A549 treated with CORT108297 at 1 μM for 4 hours (cell line): ENCODE data around the gene PRDM7. TPM values are rescaled to one million over a fixed set of nuclear protein-coding genes. Genes with fewer than 3 reads are reported as not detected.

Experiments used
- total RNA-seq: library from RNA; stranded (reverse); fragments of 200-300 nt; extraction: Qiagen RNA extraction; gene quantifications from 5 replicates; pipeline ENCODE4 v1.2.3, GENCODE V29; 2022

PRDM7 gene
- total RNA-seq: 0.04 TPM in 1 of 5 replicates, not detected in the others

GRCh38 chr16:90077240-90077756 is at the start of gene PRDM7:
TSS of gene PRDM7 (minus strand) at chr16:90077331. CDS start at chr16:90075910, 1,421 bp downstream.

GRCh38 chr16:90018652-90019542 is 58.2 kb downstream of the PRDM7 start, which contains the start of gene DBNDD1:
TSS of gene DBNDD1 (minus strand) at chr16:90019456. CDS start at chr16:90019341, 115 bp downstream.

Other genes with a start within 250 kb of the PRDM7 start
- 5.9 to 8.8 TPM (median 8.1 TPM) in 5 replicates for gene SPIRE2, start 248.9 kb downstream of the PRDM7 start, total RNA-seq
- 67.2 to 86.3 TPM (median 80.9 TPM) in 5 replicates for gene TCF25, start 203.7 kb downstream of the PRDM7 start, total RNA-seq
- gene MC1R, start 158.5 kb downstream of the PRDM7 start, total RNA-seq: 5.2 to 8.1 TPM (median 7.6 TPM) in 5 replicates
- 188 to 260 TPM (median 243 TPM) in 5 replicates for gene TUBB3, start 154.0 kb downstream of the PRDM7 start, total RNA-seq
- gene DEF8, start 128.6 kb downstream of the PRDM7 start, total RNA-seq: 92.8 to 117 TPM (median 115 TPM) in 5 replicates
- 47.3 to 65.3 TPM (median 63.9 TPM) in 5 replicates for gene DBNDD1, start 57.9 kb downstream of the PRDM7 start, total RNA-seq